DND-41 (cell line): ENCODE measurements around the gene HNRNPD.

Experiments
- ATAC-seq: fragments of 200-7000 bp; cut with Tn5 transposase; 3 replicates; pipeline ENCODE4 v1.9.1; 2021; ENCODE audit warnings: low read depth; ENCODE audit not compliant: insufficient read depth
- DNase-seq: peaks from one replicate; pipeline ENCODE4 v3.0.0-alpha.2; 2020
- H2AFZ ChIP-seq: 2 replicates; pipeline ENCODE4 v1.6.0; 2012; ENCODE audit warnings: low read depth, low read length
- H3K27ac ChIP-seq: 2 replicates; pipeline ENCODE4 v1.5.1; 2012; ENCODE audit warnings: low read length, inconsistent platforms
- H3K27me3 ChIP-seq: fragments of 200-600 bp; sonication (generic); 2 replicates; pipeline ENCODE4 v1.6.0; 2012; ENCODE audit warnings: low read length, mild to moderate bottlenecking, inconsistent platforms; ENCODE audit not compliant: insufficient read depth, poor library complexity
- H3K36me3 ChIP-seq: 2 replicates; pipeline ENCODE4 v1.5.1; 2012; ENCODE audit warnings: low read length, inconsistent platforms; ENCODE audit not compliant: insufficient read depth
- H3K4me1 ChIP-seq: 2 replicates; pipeline ENCODE4 v1.5.1; 2012; ENCODE audit warnings: mild to moderate bottlenecking, low read length; ENCODE audit not compliant: insufficient read depth
- H3K4me2 ChIP-seq: 2 replicates; pipeline ENCODE4 v1.6.0; 2012; ENCODE audit warnings: mild to moderate bottlenecking, moderate library complexity, low read length, inconsistent platforms; ENCODE audit not compliant: insufficient read depth
- H3K4me3 ChIP-seq, 2 experiments: fragments of 200-600 bp in 1 of 2; shearing (Covaris generic) in 1 of 2; 2 replicates each; pipeline ENCODE4 v1.5.1; 2012 to 2016; ENCODE audit warnings: inconsistent platforms in 2 of 2, low read length in 2 of 2, mild to moderate bottlenecking in 2 of 2, low read depth in 1 of 2, moderate library complexity in 1 of 2
- H3K79me2 ChIP-seq: 2 replicates; pipeline ENCODE4 v1.6.0; 2012; ENCODE audit warnings: low read length, inconsistent platforms; ENCODE audit not compliant: insufficient read depth
- H3K9ac ChIP-seq: 2 replicates; pipeline ENCODE4 v1.6.0; 2012; ENCODE audit warnings: low read depth, mild to moderate bottlenecking, inconsistent platforms, low read length, moderate library complexity
- H3K9me3 ChIP-seq: 2 replicates; pipeline ENCODE4 v1.5.1; 2012; ENCODE audit warnings: low read length, moderate library complexity, mild to moderate bottlenecking, inconsistent platforms; ENCODE audit not compliant: insufficient read depth, severe bottlenecking
- H4K20me1 ChIP-seq: 2 replicates; pipeline ENCODE4 v1.6.0; 2012; ENCODE audit warnings: low read length; ENCODE audit not compliant: insufficient read depth
- CTCF ChIP-seq: IDR thresholded peaks from 2 replicates; pipeline ENCODE4 v1.5.1; 2012; ENCODE audit warnings: borderline replicate concordance, low read length, moderate library complexity, mild to moderate bottlenecking; ENCODE audit not compliant: poor library complexity, severe bottlenecking; ENCODE audit errors: extremely low read depth
- EZH2 ChIP-seq: IDR thresholded peaks from 3 replicates; pipeline ENCODE4 v1.6.1; 2012; ENCODE audit warnings: borderline replicate concordance, low read depth, mild to moderate bottlenecking, moderate library complexity, low read length, inconsistent platforms; ENCODE audit not compliant: severe bottlenecking

HNRNPD gene

GRCh38 chr4:82402196-82402775, 28.5 kb upstream of the HNRNPD start:
- H3K79me2 ChIP-seq: no peaks in the 10 kb centered on the region
- ATAC-seq (no peak), DNase-seq (no peak)
- no peaks in the 10 kb centered on the region for H4K20me1 ChIP-seq
- H3K27ac ChIP-seq: no peak overlapping the region
- H3K27me3 ChIP-seq: peaks cover 2% of the 10 kb centered on the region
- no peak overlapping the region for H2AFZ ChIP-seq
- no peak overlapping the region for H3K9ac ChIP-seq
- H3K9me3 ChIP-seq: no peaks in the 10 kb centered on the region
- H3K36me3 ChIP-seq: no peaks in the 10 kb centered on the region
- no peak overlapping the region for H3K4me3 ChIP-seq
- no peak overlapping the region for H3K4me2 ChIP-seq
- TF ChIP-seq CTCF (no peak), EZH2 (no peak)
- no peaks in the 10 kb centered on the region for H3K4me1 ChIP-seq

- Histone ChIP-seq H3K36me3 (no peaks in the 10 kb centered on the region), H3K4me1 (no peaks in the 10 kb centered on the region), H3K27me3 (peaks cover 2% of the 10 kb centered on the region), H3K4me2 (no peak overlapping the region), H3K27ac (no peak overlapping the region), H4K20me1 (no peaks in the 10 kb centered on the region), H3K79me2 (no peaks in the 10 kb centered on the region), H2AFZ (no peak overlapping the region), H3K9me3 (no peaks in the 10 kb centered on the region), H3K4me3 (no peak overlapping the region), H3K9ac (no peak overlapping the region)
- ATAC-seq: no peak
- DNase-seq: no peak
- TF ChIP-seq CTCF (no peak), EZH2 (no peak)
These were observed 27.8 kb upstream of the HNRNPD start for GRCh38 chr4:82401600-82401999.

GRCh38 chr4:82398263-82398662, 24.5 kb upstream of the HNRNPD start:
- no peaks in the 10 kb centered on the region for H4K20me1 ChIP-seq
- no peak for ATAC-seq

More at GRCh38 chr4:82398263-82398662, 24.5 kb upstream of the HNRNPD start:
- Histone ChIP-seq H3K4me3 (no peak overlapping the region), H3K27ac (no peak overlapping the region), H3K4me1 (no peaks in the 10 kb centered on the region), H3K9me3 (no peaks in the 10 kb centered on the region), H2AFZ (no peak overlapping the region), H3K4me2 (no peak overlapping the region), H3K27me3 (peaks cover 2% of the 10 kb centered on the region), H3K79me2 (no peaks in the 10 kb centered on the region), H3K36me3 (no peaks in the 10 kb centered on the region), H3K9ac (no peak overlapping the region)
- no peak for DNase-seq
- TF ChIP-seq CTCF (no peak), EZH2 (no peak)
